ACC112 (cell line): ENCODE results near the gene ERC1.

Experiments used
- H2AFZ ChIP-seq: fragments of 200-600 bp; sonication (generic); one replicate; pipeline ENCODE4 v1.6.0; 2017; ENCODE audit warnings: antibody characterized with exemption, low read length; ENCODE audit not compliant: unreplicated experiment
- H3K27ac ChIP-seq: fragments of 200-600 bp; sonication (generic); 2 replicates; pipeline ENCODE4 v1.5.1; 2014; ENCODE audit warnings: low read depth, mild to moderate bottlenecking, antibody characterized with exemption, low read length, moderate library complexity
- H3K27me3 ChIP-seq: fragments of 200-600 bp; sonication (generic); 2 replicates; pipeline ENCODE4 v1.6.1; 2014; ENCODE audit warnings: mild to moderate bottlenecking, antibody characterized with exemption, low read length, moderate library complexity, mixed read lengths; ENCODE audit not compliant: insufficient read depth
- H3K36me3 ChIP-seq: fragments of 200-600 bp; sonication (generic); 2 replicates; pipeline ENCODE4 v1.6.1; 2016; ENCODE audit warnings: mild to moderate bottlenecking, antibody characterized with exemption, low read length, moderate library complexity, mixed read lengths; ENCODE audit not compliant: insufficient read depth
- H3K4me1 ChIP-seq: fragments of 200-600 bp; sonication (generic); one replicate; pipeline ENCODE4 v1.6.1; 2016; ENCODE audit warnings: low read length, mixed read lengths; ENCODE audit not compliant: insufficient read depth, unreplicated experiment, control insufficient read depth
- H3K4me3 ChIP-seq: fragments of 200-600 bp; sonication (generic); 2 replicates; pipeline ENCODE4 v1.5.1; 2014; ENCODE audit warnings: mild to moderate bottlenecking, low read depth, low read length
- H3K79me2 ChIP-seq: fragments of 200-600 bp; sonication (generic); one replicate; pipeline ENCODE4 v1.6.0; 2016; ENCODE audit warnings: low read length; ENCODE audit not compliant: control insufficient read depth, unreplicated experiment, insufficient read depth

Gene ERC1

DNA sequence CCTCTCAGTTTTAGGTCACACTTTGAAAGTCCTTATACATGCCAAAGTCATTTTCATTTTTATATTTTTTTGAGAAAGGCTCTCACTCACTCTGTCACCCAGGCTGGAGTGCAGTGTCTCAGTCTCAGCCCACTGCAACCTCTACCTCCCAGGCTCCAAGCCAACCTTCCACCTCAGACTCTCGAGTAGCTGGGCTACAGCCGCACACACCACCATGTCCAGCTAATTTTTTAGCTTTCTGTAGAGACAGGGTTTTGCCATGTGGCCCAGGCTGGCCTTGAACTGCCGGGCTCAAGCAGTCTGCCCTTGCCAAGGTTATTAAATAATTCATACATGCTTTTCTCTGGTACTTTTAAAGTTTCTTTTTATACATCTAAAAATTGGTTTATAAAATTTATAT is 166.0 kb downstream of the ERC1 start:
- peaks cover 23% of the 10 kb centered on the region; the same call in 1 of the 2 replicates for H3K36me3 ChIP-seq
- H3K79me2 ChIP-seq = no peaks in the 10 kb centered on the region
- no peak overlapping the region for H3K27ac ChIP-seq
- no peak overlapping the region for H2AFZ ChIP-seq
- no peak overlapping the region for H3K4me3 ChIP-seq
- H3K4me1 ChIP-seq = no peaks in the 10 kb centered on the region
- H3K27me3 ChIP-seq = no peaks in the 10 kb centered on the region

- peaks cover 9% of the 10 kb centered on the region; the same call in 1 of the 2 replicates for H3K36me3 ChIP-seq
- H3K79me2 ChIP-seq = no peaks in the 10 kb centered on the region
- H3K4me3 ChIP-seq = no peak overlapping the region
- H3K27me3 ChIP-seq = no peaks in the 10 kb centered on the region
- H3K27ac ChIP-seq = no peak overlapping the region
- no peaks in the 10 kb centered on the region for H3K4me1 ChIP-seq
- no peak overlapping the region for H2AFZ ChIP-seq
Measured at GRCh38 chr12:1161197-1161596, 170.2 kb downstream of the ERC1 start.

GRCh38 chr12:1162081-1162760 is 171.2 kb downstream of the ERC1 start:
- Histone ChIP-seq H2AFZ (no peak overlapping the region), H3K27me3 (no peaks in the 10 kb centered on the region), H3K36me3 (peaks cover 9% of the 10 kb centered on the region), H3K4me1 (no peaks in the 10 kb centered on the region), H3K4me3 (no peak overlapping the region), H3K27ac (no peak overlapping the region), H3K79me2 (no peaks in the 10 kb centered on the region)

- no peak overlapping the region for H2AFZ ChIP-seq
- no peak overlapping the region for H3K27ac ChIP-seq
- no peaks in the 10 kb centered on the region for H3K79me2 ChIP-seq
- no peaks in the 10 kb centered on the region for H3K27me3 ChIP-seq
- peaks cover 8% of the 10 kb centered on the region for H3K36me3 ChIP-seq
- H3K4me3 ChIP-seq = no peak overlapping the region
- no peaks in the 10 kb centered on the region for H3K4me1 ChIP-seq
Measured at GRCh38 chr12:1167784-1168183, 176.8 kb downstream of the ERC1 start.

GRCh38 chr12:1170411-1170810 is 179.4 kb downstream of the ERC1 start:
- Histone ChIP-seq H3K27ac (no peak overlapping the region), H3K36me3 (peaks cover 8% of the 10 kb centered on the region), H3K79me2 (no peaks in the 10 kb centered on the region), H3K27me3 (no peaks in the 10 kb centered on the region), H3K4me3 (no peak overlapping the region), H3K4me1 (no peaks in the 10 kb centered on the region), H2AFZ (no peak overlapping the region)

GRCh38 chr12:1171657-1172408 is 180.8 kb downstream of the ERC1 start:
- no peaks in the 10 kb centered on the region for H3K4me1 ChIP-seq
- no peak overlapping the region for H2AFZ ChIP-seq
- no peaks in the 10 kb centered on the region for H3K79me2 ChIP-seq
- H3K4me3 ChIP-seq = no peak overlapping the region
- peaks cover 19% of the 10 kb centered on the region for H3K36me3 ChIP-seq
- no peaks in the 10 kb centered on the region for H3K27me3 ChIP-seq
- no peak overlapping the region for H3K27ac ChIP-seq

GRCh38 chr12:1173781-1174617 is 183.0 kb downstream of the ERC1 start:
- Histone ChIP-seq H3K36me3 (peaks cover 29% of the 10 kb centered on the region), H3K27me3 (no peaks in the 10 kb centered on the region), H3K79me2 (no peaks in the 10 kb centered on the region), H2AFZ (no peak overlapping the region), H3K4me3 (no peak overlapping the region), H3K4me1 (no peaks in the 10 kb centered on the region), H3K27ac (no peak overlapping the region)

- Histone ChIP-seq H3K27ac (no peak overlapping the region), H3K36me3 (peaks cover 26% of the 10 kb centered on the region), H3K27me3 (no peaks in the 10 kb centered on the region), H3K4me3 (no peak overlapping the region), H2AFZ (no peak overlapping the region), H3K4me1 (no peaks in the 10 kb centered on the region), H3K79me2 (no peaks in the 10 kb centered on the region)
Measured at GRCh38 chr12:1174659-1175058, 183.6 kb downstream of the ERC1 start.

DNA sequence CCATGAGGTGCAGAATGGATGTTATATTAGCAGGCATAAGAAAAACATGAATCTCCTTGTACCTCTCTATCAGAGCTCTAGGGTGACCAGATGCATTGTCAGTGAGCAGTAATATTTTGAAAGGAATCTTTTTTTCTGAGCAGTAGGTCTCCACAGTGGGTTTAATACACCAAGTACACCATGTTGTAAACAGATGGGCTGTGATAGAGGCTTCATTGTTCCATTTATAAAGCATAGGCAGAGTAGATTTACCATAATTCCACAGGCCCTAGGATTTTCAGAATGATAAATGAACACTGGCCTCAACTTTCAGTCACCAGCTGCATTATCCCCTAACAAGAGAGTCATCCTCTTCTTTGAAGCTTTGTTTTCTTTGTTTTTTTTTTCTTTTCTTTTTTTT is 185.2 kb downstream of the ERC1 start:
- H3K79me2 ChIP-seq = no peaks in the 10 kb centered on the region

DNA sequence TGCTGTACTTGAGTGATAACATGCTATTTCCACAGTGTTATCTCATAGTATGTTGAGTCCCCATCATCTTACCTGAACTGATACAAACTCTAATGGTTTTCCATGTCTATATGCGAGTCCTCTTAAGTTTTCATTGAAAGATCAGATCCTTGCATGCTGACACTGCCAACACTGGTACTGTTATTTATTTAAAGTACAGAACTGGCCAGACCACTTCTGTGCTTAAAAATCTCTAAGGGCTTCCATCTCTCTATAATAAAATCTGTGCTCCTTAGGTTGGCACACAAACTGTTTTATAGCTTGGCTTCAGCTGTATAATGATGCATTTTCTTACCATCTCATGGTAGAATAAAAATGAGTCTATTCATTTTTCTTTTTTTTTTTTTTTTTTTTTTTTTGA is 188.1 kb downstream of the ERC1 start:
- Histone ChIP-seq H3K79me2 (no peaks in the 10 kb centered on the region), H3K36me3 (peaks cover 29% of the 10 kb centered on the region), H3K27ac (no peak overlapping the region), H3K4me3 (no peak overlapping the region), H3K4me1 (peaks cover 23% of the 10 kb centered on the region), H3K27me3 (no peaks in the 10 kb centered on the region), H2AFZ (no peak overlapping the region)

More for the DNA sequence above, 185.2 kb downstream of the ERC1 start:
- H3K4me1 ChIP-seq = peaks cover 4% of the 10 kb centered on the region
- H3K36me3 ChIP-seq = peaks cover 26% of the 10 kb centered on the region
- H2AFZ ChIP-seq = no peak overlapping the region
- H3K27ac ChIP-seq = no peak overlapping the region
- H3K4me3 ChIP-seq = no peak overlapping the region
- H3K27me3 ChIP-seq = no peaks in the 10 kb centered on the region
